K562 (cell line): ENCODE data around the gene COBLL1. TPM values are rescaled to one million over a fixed set of nuclear protein-coding genes. Genes with fewer than 3 reads are reported as not detected.

Experiments
- ATAC-seq: fragments of 200-7000 bp; cut with Tn5 transposase; 3 replicates; pipeline ENCODE4 v1.9.1; 2020; ENCODE audit warnings: moderate library complexity
- BruUV-seq: library from RNA; stranded (reverse); fragments of 400-500 nt; replicated peaks from 2 replicates; lab custom pipeline; 2021; lab: Mats Ljungman, UMichigan
- CTCF ChIA-PET: fragments of 300-600 bp; formaldehyde crosslinking; extraction: SDS; loops from one replicate; lab custom pipeline; 2021; ENCODE audit warnings: low intra/inter-chr PET ratio; lab: Yijun Ruan, JAX
- POLR2A ChIA-PET: fragments of 300-600, 350-650 bp; sonication (Branson Sonifier 250); formaldehyde crosslinking; extraction: SDS; loops from one replicate; lab custom pipeline; 2021; ENCODE audit warnings: antibody characterized with exemption, inconsistent platforms; lab: Yijun Ruan, JAX
- DNase-seq, 4 experiments: peaks; one replicate each; pipeline versions ENCODE4 v3.0.0 to v3.0.0-alpha.2; 2011 to 2018; ENCODE audit warnings: low spot score in 3 of 4, mixed read lengths in 3 of 4; ENCODE audit errors: extremely low read depth in 1 of 4
- FAIRE-seq: peaks from 2 replicates; lab custom pipeline; 2011; peaks lifted over from hg19 to GRCh38; lab: Jason Lieb, UNC
- H2AFZ ChIP-seq: 2 replicates; pipeline ENCODE4 v1.6.0; 2011; ENCODE audit warnings: low read depth, low read length, control low read depth, inconsistent platforms
- H3K27ac ChIP-seq: fragments of 200-600 bp; 3 replicates; pipeline ENCODE4 v1.8.0; 2011; ENCODE audit warnings: low read depth, mild to moderate bottlenecking, control low read depth, inconsistent platforms, low read length, moderate library complexity, mixed read lengths; ENCODE audit errors: extremely low read depth
- H3K27me3 ChIP-seq, 2 experiments: fragments of 300-600 bp in 1 of 2; 2 replicates in 1 of 2; 3 replicates in 1 of 2; pipeline versions ENCODE4 v1.6.0 to v1.8.0; 2011; ENCODE audit warnings: inconsistent platforms in 2 of 2, low read length in 2 of 2, mild to moderate bottlenecking in 1 of 2, mixed read lengths in 1 of 2, moderate library complexity in 1 of 2; ENCODE audit not compliant: control insufficient read depth in 2 of 2, insufficient read depth in 2 of 2
- H3K36me3 ChIP-seq: fragments of 300-600 bp; 3 replicates; pipeline ENCODE4 v1.8.0; 2011; ENCODE audit warnings: mild to moderate bottlenecking, low read length, inconsistent platforms; ENCODE audit not compliant: control insufficient read depth, insufficient read depth
- H3K4me1 ChIP-seq, 2 experiments: fragments of 200-600 bp in 1 of 2; replicated peaks in 1 of 2; 2 replicates in 1 of 2; 3 replicates in 1 of 2; pipeline versions ENCODE4 v1.5.1 to v1.8.0; 2011; ENCODE audit warnings: inconsistent platforms in 2 of 2, low read length in 2 of 2, mild to moderate bottlenecking in 1 of 2, mixed read lengths in 1 of 2, moderate library complexity in 1 of 2; ENCODE audit not compliant: control insufficient read depth in 2 of 2, insufficient read depth in 2 of 2
- H3K4me2 ChIP-seq: 2 replicates; pipeline ENCODE4 v1.6.1; 2011; ENCODE audit warnings: low read length, control low read depth, inconsistent platforms, mixed read lengths; ENCODE audit not compliant: insufficient read depth
- H3K4me3 ChIP-seq: fragments of 200-600 bp; sonication (generic), shearing (Covaris generic); 2 replicates; pipeline ENCODE4 v1.5.1; 2016; ENCODE audit warnings: control low read depth, inconsistent platforms
- H3K79me2 ChIP-seq: fragments of 200-600 bp; 3 replicates; pipeline ENCODE4 v1.8.0; 2011; ENCODE audit warnings: low read length, inconsistent platforms; ENCODE audit not compliant: control insufficient read depth, insufficient read depth
- H3K9ac ChIP-seq, 2 experiments: 2 replicates each; pipeline versions ENCODE4 v1.6.0 to v1.6.1; 2011; ENCODE audit warnings: low read depth in 2 of 2, low read length in 2 of 2, control low read depth in 1 of 2, inconsistent platforms in 1 of 2, mild to moderate bottlenecking in 1 of 2, mixed read lengths in 1 of 2; ENCODE audit not compliant: insufficient read depth in 1 of 2
- H3K9me1 ChIP-seq: one replicate; pipeline ENCODE4 v1.6.0; 2011; ENCODE audit warnings: inconsistent platforms, mild to moderate bottlenecking, low read length, moderate library complexity; ENCODE audit not compliant: control insufficient read depth, insufficient read depth
- H3K9me3 ChIP-seq: replicated peaks from 2 replicates; pipeline ENCODE4 v1.5.1; 2011; ENCODE audit warnings: low read depth, low read length, inconsistent platforms; ENCODE audit not compliant: control insufficient read depth, insufficient read depth
- H4K20me1 ChIP-seq: replicated peaks from 2 replicates; pipeline ENCODE4 v1.6.1; 2011; ENCODE audit warnings: low read length, inconsistent platforms, mixed read lengths; ENCODE audit not compliant: control insufficient read depth, insufficient read depth
- EHMT2 ChIP-seq: fragments of 450-650 bp; IDR thresholded peaks from 2 replicates; pipeline ENCODE4 v1.6.1; 2018; ENCODE audit warnings: antibody characterized with exemption
- HNRNPK ChIP-seq: fragments of 200-400 bp; formaldehyde crosslinking; IDR thresholded peaks from one replicate; pipeline ENCODE4 v1.6.1; 2018; ENCODE audit warnings: mild to moderate bottlenecking, low read depth, low read length; ENCODE audit not compliant: poor library complexity, severe bottlenecking
- MCM2 ChIP-seq: fragments of 450-650 bp; IDR thresholded peaks from 2 replicates; pipeline ENCODE4 v1.6.1; 2017; ENCODE audit warnings: low read depth, mild to moderate bottlenecking
- MED1 ChIP-seq: sonication (generic); formaldehyde crosslinking; IDR thresholded peaks from 2 replicates; pipeline ENCODE4 v1.8.1; 2023; ENCODE audit warnings: missing genetic modification reagents, borderline replicate concordance
- NUFIP1 ChIP-seq: fragments of 450-650 bp; IDR thresholded peaks from 2 replicates; pipeline ENCODE4 v1.6.1; 2018; ENCODE audit not compliant: partially characterized antibody
- PHB2 ChIP-seq: fragments of 450-650 bp; IDR thresholded peaks from 2 replicates; pipeline ENCODE4 v1.6.1; 2017; ENCODE audit warnings: low read depth
- SOX6 ChIP-seq: fragments of 450-650 bp; IDR thresholded peaks from 2 replicates; pipeline ENCODE4 v1.6.1; 2014; ENCODE audit warnings: mild to moderate bottlenecking
- THRAP3 ChIP-seq: fragments of 450-650 bp; IDR thresholded peaks from 2 replicates; pipeline ENCODE4 v1.6.1; 2016; ENCODE audit warnings: mild to moderate bottlenecking, inconsistent platforms, borderline replicate concordance
- ZNF274 ChIP-seq: IDR thresholded peaks from 2 replicates; pipeline ENCODE4 v1.6.1; 2011; ENCODE audit warnings: low read depth, mild to moderate bottlenecking, low read length, moderate library complexity, borderline replicate concordance
- ZNF778 ChIP-seq: fragments of 450-650 bp; formaldehyde crosslinking; IDR thresholded peaks from 2 replicates; pipeline ENCODE4 v1.4.0; 2020; ENCODE audit warnings: mild to moderate bottlenecking, moderate library complexity
- ZSCAN29 ChIP-seq: fragments of 450-650 bp; IDR thresholded peaks from 2 replicates; pipeline ENCODE4 v1.6.1; 2017
- ZZZ3 ChIP-seq: fragments of 450-650 bp; IDR thresholded peaks from 2 replicates; pipeline ENCODE4 v1.6.1; 2016; ENCODE audit warnings: antibody characterized with exemption, mild to moderate bottlenecking, moderate library complexity
- WGBS: fragments of 100-300 bp; shearing (Covaris generic); methylation state at CpG from one replicate; pipeline ENCODE4 v1.1.6; 2016; ENCODE audit warnings: low coverage, mixed read lengths; ENCODE audit not compliant: insufficient coverage; ENCODE audit errors: missing lambda C conversion rate; 5-methylcytosine and 5-hydroxymethylcytosine counted together
- in situ Hi-C: fragments of 300-500 bp; cut with MboI; formaldehyde crosslinking; loops from 4 replicates; pipeline ENCODE4 v1.15.0; 2018; ENCODE audit warnings: inconsistent platforms, mixed read lengths
- intact Hi-C: fragments of 100-400 bp; cut with micrococcal nuclease; formaldehyde crosslinking; loops from 2 replicates; pipeline ENCODE4 v1.14.2; 2022
- polyA plus RNA-seq, 8 experiments: library from polyadenylated mRNA; depleted of rRNA in 4 of 8; stranded (reverse) in 5 of 8; unstranded in 3 of 8; fragments of >200 nt; fragmentation: Nextera tagmentation in 2 of 8; fragmentation: Illumina TruSeq in 1 of 8; extraction: Ambion mirVana in 2 of 8; extraction: Trizol in 1 of 8; gene quantifications; 2 replicates each; pipeline versions ENCODE4 v1.2.1 to v1.2.3, GENCODE V29; 2011 to 2014; ENCODE audit warnings: inconsistent platforms in 1 of 8, missing spikeins in 1 of 8
- total RNA-seq, 7 experiments: library from RNA; depleted of rRNA in 6 of 7; stranded (reverse); fragments of >200 nt in 6 of 7; fragmentation: Illumina TruSeq in 2 of 7; extraction: Trizol in 2 of 7; gene quantifications; 2 replicates each; pipeline versions ENCODE4 v1.2.1 to v1.2.3, GENCODE V29; 2011 to 2021; ENCODE audit warnings: low replicate concordance in 1 of 7
- TF ChIP-seq, protein P1 (sequence below): sonication (generic); formaldehyde crosslinking; IDR thresholded peaks from 2 replicates; pipeline ENCODE4 v1.8.1; 2023; ENCODE audit warnings: missing genetic modification reagents, mild to moderate bottlenecking, borderline replicate concordance

COBLL1 gene
- total and polyA plus RNA-seq, 9 of the 15 experiments (the other 6 are each of a cell fraction or from before 2014, with no cell fraction given): 0.07 to 1.6 (median 0.71) TPM

DNA sequence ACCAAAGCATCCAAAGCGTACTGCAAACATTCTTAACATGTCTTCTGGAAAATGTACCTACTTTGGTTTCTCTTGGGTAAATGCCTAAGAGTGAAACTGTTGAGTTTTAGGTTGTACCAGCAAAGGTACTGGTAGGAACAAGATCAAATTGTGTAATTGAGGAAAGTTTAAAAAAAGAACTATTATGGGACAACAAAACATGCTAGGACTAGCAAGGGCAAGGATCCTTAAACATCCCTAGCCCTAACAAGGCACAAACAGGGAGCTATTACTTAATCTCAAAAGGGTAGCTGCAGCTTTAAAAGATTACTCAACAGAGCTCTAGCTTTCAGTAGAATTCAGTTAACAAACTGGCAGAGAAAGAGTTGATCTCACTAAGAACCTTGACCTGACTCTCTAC lies 164.4 kb downstream of the COBLL1 start:
- intact Hi-C loops: no loop called here
- no peak overlapping the region for H3K9ac ChIP-seq
- no peak overlapping the region for H2AFZ ChIP-seq
- no peaks in the 10 kb centered on the region for H3K9me3 ChIP-seq
- ChIA-PET POLR2A (no interaction called here), CTCF (no interaction called here)
- H3K27ac ChIP-seq: no peak overlapping the region
- in situ Hi-C loops: no loop called here
- H3K4me2 ChIP-seq: no peak overlapping the region
- no peak for DNase-seq
- H3K36me3 ChIP-seq: no peaks in the 10 kb centered on the region
- H4K20me1 ChIP-seq: no peaks in the 10 kb centered on the region
- H3K4me3 ChIP-seq: no peak overlapping the region
- no peaks in the 10 kb centered on the region for H3K4me1 ChIP-seq
- no peak for FAIRE-seq
- no peaks in the 10 kb centered on the region for H3K9me1 ChIP-seq
- H3K79me2 ChIP-seq: no peaks in the 10 kb centered on the region
- H3K27me3 ChIP-seq: no peaks in the 10 kb centered on the region
- no peak for ATAC-seq
- 8% methylated on average over 1 of the region's 1 CpG for WGBS
- TF ChIP-seq HNRNPK: no peak
- no TSS peak for BruUV-seq

DNA sequence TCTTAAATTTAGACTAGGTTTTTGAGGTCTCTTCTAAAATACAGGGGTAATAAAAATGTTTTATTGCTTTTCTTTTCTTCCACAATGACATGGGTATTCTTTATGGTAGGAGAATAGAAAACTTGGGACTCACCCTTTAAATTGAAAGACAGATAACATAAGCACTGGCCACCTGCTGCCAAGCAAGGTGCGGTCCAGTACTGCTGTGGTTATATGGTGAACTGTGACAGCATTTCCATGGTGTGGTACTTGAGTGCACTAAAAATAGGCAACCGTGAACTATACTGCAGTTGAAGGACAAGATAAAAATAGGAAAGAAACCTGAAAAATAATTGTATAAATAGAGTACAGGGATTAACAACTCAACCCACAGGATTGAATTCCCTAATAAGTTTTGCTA lies 165.9 kb downstream of the COBLL1 start:
- H3K4me2 ChIP-seq: no peak overlapping the region
- no peaks in the 10 kb centered on the region for H3K79me2 ChIP-seq
- no peak for ATAC-seq
- intact Hi-C loops: no loop called here
- no peaks in the 10 kb centered on the region for H3K9me3 ChIP-seq
- no peaks in the 10 kb centered on the region for H3K4me1 ChIP-seq
- DNase-seq: no peak
- no peaks in the 10 kb centered on the region for H4K20me1 ChIP-seq
- no peak overlapping the region for H3K4me3 ChIP-seq
- no peaks in the 10 kb centered on the region for H3K9me1 ChIP-seq
- no peak overlapping the region for H3K9ac ChIP-seq
- BruUV-seq: no TSS peak
- ChIA-PET POLR2A (no interaction called here), CTCF (no interaction called here)
- H3K36me3 ChIP-seq: no peaks in the 10 kb centered on the region
- no peaks in the 10 kb centered on the region for H3K27me3 ChIP-seq
- FAIRE-seq: no peak
- H3K27ac ChIP-seq: no peak overlapping the region
- in situ Hi-C loops: no loop called here
- no peak overlapping the region for H2AFZ ChIP-seq
- WGBS: 3% methylated on average over 2 of the region's 2 CpGs
- TF ChIP-seq MED1 (CRISPR knock-in tag) (no peak), PHB2 (no peak), MCM2 (no peak), THRAP3 (no peak), ZNF274 (no peak), ZNF778 (CRISPR knock-in tag) (no peak), ZSCAN29 (no peak), SOX6 (no peak), ZZZ3 (no peak), NUFIP1 (no peak), EHMT2 (no peak)
- TF ChIP-seq, protein P1, sequence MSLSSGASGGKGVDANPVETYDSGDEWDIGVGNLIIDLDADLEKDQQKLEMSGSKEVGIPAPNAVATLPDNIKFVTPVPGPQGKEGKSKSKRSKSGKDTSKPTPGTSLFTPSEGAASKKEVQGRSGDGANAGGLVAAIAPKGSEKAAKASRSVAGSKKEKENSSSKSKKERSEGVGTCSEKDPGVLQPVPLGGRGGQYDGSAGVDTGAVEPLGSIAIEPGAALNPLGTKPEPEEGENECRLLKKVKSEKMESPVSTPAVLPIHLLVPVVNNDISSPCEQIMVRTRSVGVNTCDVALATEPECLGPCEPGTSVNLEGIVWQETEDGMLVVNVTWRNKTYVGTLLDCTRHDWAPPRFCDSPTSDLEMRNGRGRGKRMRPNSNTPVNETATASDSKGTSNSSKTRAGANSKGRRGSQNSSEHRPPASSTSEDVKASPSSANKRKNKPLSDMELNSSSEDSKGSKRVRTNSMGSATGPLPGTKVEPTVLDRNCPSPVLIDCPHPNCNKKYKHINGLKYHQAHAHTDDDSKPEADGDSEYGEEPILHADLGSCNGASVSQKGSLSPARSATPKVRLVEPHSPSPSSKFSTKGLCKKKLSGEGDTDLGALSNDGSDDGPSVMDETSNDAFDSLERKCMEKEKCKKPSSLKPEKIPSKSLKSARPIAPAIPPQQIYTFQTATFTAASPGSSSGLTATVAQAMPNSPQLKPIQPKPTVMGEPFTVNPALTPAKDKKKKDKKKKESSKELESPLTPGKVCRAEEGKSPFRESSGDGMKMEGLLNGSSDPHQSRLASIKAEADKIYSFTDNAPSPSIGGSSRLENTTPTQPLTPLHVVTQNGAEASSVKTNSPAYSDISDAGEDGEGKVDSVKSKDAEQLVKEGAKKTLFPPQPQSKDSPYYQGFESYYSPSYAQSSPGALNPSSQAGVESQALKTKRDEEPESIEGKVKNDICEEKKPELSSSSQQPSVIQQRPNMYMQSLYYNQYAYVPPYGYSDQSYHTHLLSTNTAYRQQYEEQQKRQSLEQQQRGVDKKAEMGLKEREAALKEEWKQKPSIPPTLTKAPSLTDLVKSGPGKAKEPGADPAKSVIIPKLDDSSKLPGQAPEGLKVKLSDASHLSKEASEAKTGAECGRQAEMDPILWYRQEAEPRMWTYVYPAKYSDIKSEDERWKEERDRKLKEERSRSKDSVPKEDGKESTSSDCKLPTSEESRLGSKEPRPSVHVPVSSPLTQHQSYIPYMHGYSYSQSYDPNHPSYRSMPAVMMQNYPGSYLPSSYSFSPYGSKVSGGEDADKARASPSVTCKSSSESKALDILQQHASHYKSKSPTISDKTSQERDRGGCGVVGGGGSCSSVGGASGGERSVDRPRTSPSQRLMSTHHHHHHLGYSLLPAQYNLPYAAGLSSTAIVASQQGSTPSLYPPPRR (CRISPR knock-in tag): no peak
